ENCODE results near the gene GNAZ. TPM values are rescaled to one million over a fixed set of nuclear protein-coding genes. Genes with fewer than 3 reads are reported as not detected.

Gene GNAZ
- total RNA-seq, 4 donors from 2014 or later = 4.2 to 8.2 (median 4.8) TPM

- Histone ChIP-seq H3K9me3 (no peaks in the 10 kb centered on the region), H3K4me1 (peaks cover 9 to 13% of the 10 kb centered on the region in 2 donors), H3K4me3 (replicated peaks in 1 of 3) (no peak overlapping the region), H3K36me3 (no peaks in the 10 kb centered on the region), H3K27ac (no peak overlapping the region), H3K27me3 (no peaks in the 10 kb centered on the region)
- 92 to 94% methylated on average over 6 to 9 of the region's 11 CpGs for WGBS, 2 donors
- no peak for TF ChIP-seq CTCF (IDR thresholded peaks at IDR 0.05)
- TF ChIP-seq POLR2A (IDR thresholded peaks at IDR 0.05) = no peak
- intact Hi-C loops (cut with DNase I) = no loop called here
- no peak for DNase-seq
Observed at GRCh38 chr22:23072911-23073491, 2.7 kb downstream of the GNAZ start.

- intact Hi-C loops (cut with DNase I) = no loop called here
- Histone ChIP-seq H3K36me3 (no peaks in the 10 kb centered on the region), H3K9me3 (no peaks in the 10 kb centered on the region), H3K27me3 (no peaks in the 10 kb centered on the region), H3K4me3 (replicated peaks in 1 of 3) (no peak overlapping the region), H3K27ac (no peak overlapping the region), H3K4me1 (peaks cover 9 to 13% of the 10 kb centered on the region in 2 donors)
- TF ChIP-seq POLR2A (IDR thresholded peaks at IDR 0.05) (no peak), CTCF (IDR thresholded peaks at IDR 0.05) (no peak)
- WGBS, 2 donors = 91 to 92% methylated on average over 12 to 13 of the region's 13 CpGs
- no peak for DNase-seq
Observed at GRCh38 chr22:23073526-23074229, 3.4 kb downstream of the GNAZ start.

- intact Hi-C loops (cut with DNase I) = no loop called here
- TF ChIP-seq POLR2A (IDR thresholded peaks at IDR 0.05) = no peak
- peaks cover 7 to 11% of the 10 kb centered on the region in 2 donors for H3K4me1 ChIP-seq
- WGBS, 2 donors = 92 to 96% methylated on average over 7 of the region's 7 CpGs
- H3K36me3 ChIP-seq = no peaks in the 10 kb centered on the region
- no peak for DNase-seq
- H3K9me3 ChIP-seq = no peaks in the 10 kb centered on the region
- H3K27ac ChIP-seq = no peak overlapping the region
- H3K4me3 ChIP-seq (replicated peaks in 1 of 3) = no peak overlapping the region
- no peaks in the 10 kb centered on the region for H3K27me3 ChIP-seq
Observed at GRCh38 chr22:23074451-23074850, 4.1 kb downstream of the GNAZ start.

- no peaks in the 10 kb centered on the region for H3K9me3 ChIP-seq
- TF ChIP-seq CTCF (IDR thresholded peaks at IDR 0.05) (no peak), POLR2A (IDR thresholded peaks at IDR 0.05) (no peak)
- no peaks in the 10 kb centered on the region for H3K27me3 ChIP-seq
- no peaks in the 10 kb centered on the region for H3K36me3 ChIP-seq
- 90 to 93% methylated on average over 2 to 3 of the region's 4 CpGs for WGBS, 2 donors
- DNase-seq = no peak
- intact Hi-C loops (cut with DNase I) = no loop called here
- no peak overlapping the region for H3K4me3 ChIP-seq (replicated peaks in 1 of 3)
- no peak overlapping the region for H3K27ac ChIP-seq
- H3K4me1 ChIP-seq = peaks cover 3 to 8% of the 10 kb centered on the region in 2 donors
Observed at GRCh38 chr22:23075050-23075449, 4.7 kb downstream of the GNAZ start.

- DNase-seq = no peak
- no peaks in the 10 kb centered on the region for H3K27me3 ChIP-seq
- WGBS, 2 donors = 84 to 87% methylated on average over 9 of the region's 9 CpGs
- intact Hi-C loops (cut with DNase I) = no loop called here
- H3K36me3 ChIP-seq = no peaks in the 10 kb centered on the region
- no peaks in the 10 kb centered on the region for H3K9me3 ChIP-seq
- no peak overlapping the region for H3K27ac ChIP-seq
- no peak overlapping the region for H3K4me3 ChIP-seq (replicated peaks in 1 of 3)
- no peak for TF ChIP-seq POLR2A (IDR thresholded peaks at IDR 0.05)
- no peak for TF ChIP-seq CTCF (IDR thresholded peaks at IDR 0.05)
- peaks cover 3 to 5% of the 10 kb centered on the region in 2 donors for H3K4me1 ChIP-seq
Observed at GRCh38 chr22:23075525-23076216, 5.4 kb downstream of the GNAZ start.

All from thyroid gland (tissue), 4 donors.